ENCODE measurements around the gene BOD1L2.

BOD1L2 gene

DNA sequence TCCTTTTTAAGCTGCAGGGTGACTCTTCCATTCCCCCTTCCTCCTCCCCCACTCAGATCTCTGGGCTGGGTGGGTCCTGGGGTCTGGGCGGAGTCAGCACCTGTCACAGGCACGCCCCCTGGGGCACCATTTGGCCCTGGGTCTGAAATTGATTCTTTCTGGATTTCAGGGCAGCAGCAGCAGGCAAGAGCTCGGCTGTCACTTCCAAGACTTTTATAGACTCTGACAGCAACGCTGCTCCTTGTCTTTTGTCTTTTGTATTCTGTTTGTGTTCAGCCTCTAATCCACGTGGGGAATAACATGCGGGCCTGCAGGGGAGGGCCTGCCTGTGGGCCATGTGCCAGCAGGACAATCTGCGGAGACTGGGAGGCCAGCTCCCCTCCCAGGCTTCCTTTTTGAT lies 3.9 kb downstream of the BOD1L2 start:
- no peak for DNase-seq

DNA sequence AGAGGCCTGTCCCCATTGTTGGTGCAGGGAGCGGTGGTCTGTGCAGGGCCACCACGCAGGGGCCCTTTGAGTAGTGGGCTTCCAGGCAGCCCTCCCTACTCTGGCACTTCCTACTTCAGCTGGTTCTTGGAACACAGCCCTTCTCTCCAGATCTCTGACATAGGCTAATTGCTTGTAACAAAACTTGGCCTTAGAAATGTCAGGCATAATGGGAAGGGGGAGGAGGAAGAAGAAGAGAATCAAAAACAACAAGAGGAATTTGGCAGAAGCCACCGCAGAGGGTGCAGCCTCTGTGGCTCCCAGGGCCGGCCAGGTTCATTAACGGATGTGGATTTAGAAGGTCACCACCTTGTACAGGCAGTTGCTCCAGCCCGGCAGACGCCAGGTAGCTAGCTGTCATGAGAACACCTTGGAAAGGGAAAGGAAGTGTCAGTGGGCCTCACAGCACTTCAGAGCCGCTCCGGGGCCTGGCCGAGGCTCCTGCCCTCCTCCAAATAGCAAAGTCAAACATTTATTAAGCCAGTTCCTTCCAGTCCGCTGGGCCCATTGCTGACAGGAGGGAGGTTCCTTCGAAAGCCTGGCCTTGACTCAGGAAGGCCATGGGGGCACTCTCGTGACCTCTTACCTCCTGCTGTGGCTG lies 7.4 kb downstream of the BOD1L2 start:
- no peak for DNase-seq

DNA sequence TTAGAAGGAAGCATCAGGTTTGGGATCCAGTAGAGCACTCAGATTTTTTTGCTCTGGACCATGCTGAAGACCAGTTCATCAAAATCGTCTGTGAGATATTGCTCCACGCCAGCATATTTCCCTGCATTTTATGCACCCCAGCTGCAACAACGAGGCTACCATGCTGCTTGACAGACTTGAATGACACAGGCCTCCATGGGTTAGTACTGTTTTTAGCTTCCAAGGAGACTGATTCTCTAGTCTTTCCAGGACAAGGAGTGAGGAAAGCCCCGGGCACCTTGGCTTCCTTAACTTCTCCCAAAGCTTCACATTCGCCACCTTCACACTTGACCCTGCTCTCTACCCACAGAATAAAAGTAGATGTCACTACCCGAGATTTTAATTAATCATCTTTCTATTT lies 17.5 kb downstream of the BOD1L2 start:
- no peak for DNase-seq

GRCh38 chr18:57167617-57168308 lies 20.9 kb downstream of the BOD1L2 start:
- no peak for DNase-seq

DNA sequence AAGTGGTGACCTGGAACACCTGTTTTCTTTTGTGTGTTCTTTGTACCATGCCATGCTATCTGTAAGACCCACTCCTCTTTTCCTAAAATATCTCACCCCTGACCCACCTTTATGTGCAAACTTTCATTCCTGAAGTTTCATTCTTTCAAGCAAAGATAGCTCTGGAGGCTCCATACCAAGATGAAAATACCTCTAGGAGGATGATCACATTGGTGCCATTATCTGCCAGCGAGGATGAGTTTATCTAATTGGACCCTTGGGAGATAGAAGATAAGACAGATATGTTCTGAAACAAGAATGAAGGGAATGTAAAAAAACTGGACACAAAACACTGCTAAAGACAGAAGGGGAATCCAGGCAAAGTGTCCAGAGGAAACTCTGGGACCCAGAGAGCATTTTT lies 24.1 kb downstream of the BOD1L2 start:
- DNase-seq, result no peak

- no peak for DNase-seq
Measured at GRCh38 chr18:57175532-57175931, 28.6 kb downstream of the BOD1L2 start.

- no peak for DNase-seq
Measured at GRCh38 chr18:57185434-57185833, 38.5 kb downstream of the BOD1L2 start.

DNA sequence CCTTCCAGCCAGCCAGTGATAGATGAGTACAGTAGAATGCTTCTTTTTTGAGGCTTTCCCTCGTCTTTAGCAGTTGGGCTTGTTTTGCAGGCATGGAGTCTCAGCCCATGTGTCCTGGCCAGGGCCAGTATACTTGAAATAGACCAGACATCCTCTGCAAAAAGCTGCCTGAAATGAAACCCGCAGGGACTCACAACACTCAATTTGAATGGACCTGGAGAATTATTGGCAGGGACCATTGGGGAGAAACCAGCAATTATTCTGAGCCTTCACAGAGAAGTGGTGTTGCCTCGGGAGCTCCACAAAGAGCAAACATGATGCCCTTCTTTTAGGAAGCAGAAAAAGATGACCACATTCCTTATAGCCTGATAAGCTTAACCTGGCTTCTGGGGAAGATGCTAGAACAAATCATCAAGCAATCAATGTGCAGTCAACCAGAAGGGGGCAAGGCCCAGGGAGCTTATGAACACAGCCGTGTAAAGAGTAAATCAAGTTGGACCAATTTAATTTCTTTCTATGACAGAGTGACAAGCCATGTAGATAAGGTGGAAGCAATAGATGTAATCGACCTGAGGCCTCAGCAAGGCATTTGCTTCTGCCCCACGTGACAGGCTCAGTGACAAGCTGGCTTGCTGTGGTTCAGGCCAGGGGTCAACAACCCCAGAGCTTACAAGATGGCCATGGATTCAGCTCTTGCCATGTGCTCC lies 42.1 kb downstream of the BOD1L2 start:
- DNase-seq, result no peak

- no peak for DNase-seq
Measured at GRCh38 chr18:57190026-57190425, 43.1 kb downstream of the BOD1L2 start.

DNA sequence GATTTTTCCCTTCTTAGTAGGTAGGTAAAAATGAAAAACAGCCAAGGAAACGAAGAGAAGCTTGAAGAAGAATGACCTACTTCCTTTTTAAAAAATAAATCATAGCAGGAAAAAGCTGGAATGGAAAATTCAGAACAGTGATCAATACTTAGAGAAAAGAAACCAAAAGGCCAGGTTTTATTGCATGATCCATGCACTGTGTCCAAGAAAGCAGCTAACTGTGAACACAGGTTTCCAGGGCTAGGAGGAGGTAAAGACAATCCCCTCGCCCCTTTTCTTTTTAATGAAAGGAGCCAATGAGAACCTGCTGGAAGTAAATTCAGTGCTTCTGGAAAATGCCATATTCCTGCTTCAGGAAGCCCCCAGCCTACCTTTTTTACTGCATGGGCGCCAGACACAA lies 47.2 kb downstream of the BOD1L2 start:
- DNase-seq, result no peak

GRCh38 chr18:57194622-57195021 lies 47.7 kb downstream of the BOD1L2 start:
- no peak for DNase-seq

- no peak for DNase-seq
Measured at GRCh38 chr18:57195341-57195740, 48.5 kb downstream of the BOD1L2 start.

- DNase-seq, result no peak
Measured at GRCh38 chr18:57197261-57197660, 50.4 kb downstream of the BOD1L2 start.

GRCh38 chr18:57198073-57198472 lies 51.2 kb downstream of the BOD1L2 start:
- DNase-seq, result no peak
